PFSK-1 (cell line): ENCODE results near the gene NOL9.

Experiments
- FOXP2 ChIP-seq: optimal IDR thresholded peaks from 2 replicates; pipeline ENCODE3; 2011; ENCODE audit warnings: borderline replicate concordance, control low read depth, inconsistent platforms; ENCODE audit not compliant: insufficient read depth; ENCODE audit errors: extremely low read length, extremely low read depth
- POLR2AphosphoS5 ChIP-seq: IDR thresholded peaks from 2 replicates; pipeline ENCODE4 v1.6.1; 2012; ENCODE audit warnings: low read depth, mild to moderate bottlenecking, control low read depth, low read length, moderate library complexity
- REST ChIP-seq, 2 experiments: IDR thresholded peaks; 2 replicates each; pipeline versions ENCODE4 v1.6.1 to v1.8.0; 2011 to 2012; ENCODE audit warnings: low read depth in 2 of 2, low read length in 2 of 2, control low read depth in 1 of 2, inconsistent platforms in 1 of 2, mild to moderate bottlenecking in 1 of 2, moderate library complexity in 1 of 2; ENCODE audit not compliant: insufficient read depth in 1 of 2
- SIN3A ChIP-seq: IDR thresholded peaks from 2 replicates; pipeline ENCODE4 v1.6.1; 2012; ENCODE audit warnings: mild to moderate bottlenecking, low read length, moderate library complexity, borderline replicate concordance; ENCODE audit not compliant: insufficient read depth
- TAF1 ChIP-seq: IDR thresholded peaks from 2 replicates; pipeline ENCODE4 v1.6.1; 2012; ENCODE audit warnings: low read length, control low read depth, borderline replicate concordance; ENCODE audit not compliant: insufficient read depth

Gene NOL9

GRCh38 chr1:6601049-6601922 lies 47.0 kb upstream of the NOL9 start:
- TF ChIP-seq TAF1 (no peak), POLR2AphosphoS5 (no peak), FOXP2 (no peak), SIN3A (no peak), REST (IDR thresholded peaks at IDR 0.05; ENCODE audit: insufficient read depth in 1 of 2, low read depth in 2 of 2, low read length in 2 of 2) (no peak)

GRCh38 chr1:6600410-6601048 lies 46.2 kb upstream of the NOL9 start:
- TF ChIP-seq TAF1 (no peak), POLR2AphosphoS5 (no peak), FOXP2 (no peak), REST (IDR thresholded peaks at IDR 0.05; ENCODE audit: insufficient read depth in 1 of 2, low read depth in 2 of 2, low read length in 2 of 2) (no peak), SIN3A (no peak)

- no peak for TF ChIP-seq POLR2AphosphoS5
- no peak for TF ChIP-seq FOXP2
- no peak for TF ChIP-seq SIN3A
- no peak for TF ChIP-seq REST (IDR thresholded peaks at IDR 0.05; ENCODE audit: insufficient read depth in 1 of 2, low read depth in 2 of 2, low read length in 2 of 2)
- TF ChIP-seq TAF1, result no peak
These were observed 45.0 kb upstream of the NOL9 start for GRCh38 chr1:6599141-6599975.

- TF ChIP-seq TAF1 (no peak), POLR2AphosphoS5 (no peak), SIN3A (no peak), REST (IDR thresholded peaks at IDR 0.05; ENCODE audit: insufficient read depth in 1 of 2, low read depth in 2 of 2, low read length in 2 of 2) (no peak), FOXP2 (no peak)
These were observed 43.4 kb upstream of the NOL9 start for GRCh38 chr1:6597777-6598131.
